Measurements from ENCODE around the gene MYPN.

MYPN gene

GRCh38 chr10:68087685-68088401 is 21.4 kb upstream of the MYPN start:
- Histone ChIP-seq H3K4me3 (ENCODE audit: low read depth, low read length) (no peak overlapping the region), H3K27me3 (no peaks in the 10 kb centered on the region), H3K9me3 (no peaks in the 10 kb centered on the region), H3K4me1 (peaks cover 3% of the 10 kb centered on the region; the same call in 1 of the 2 replicates), H3K36me3 (no peaks in the 10 kb centered on the region)
- no peak for DNase-seq
- TF ChIP-seq CTCF (IDR thresholded peaks at IDR 0.05; ENCODE audit: low read depth, low read length), result no peak

- Histone ChIP-seq H3K4me3 (ENCODE audit: low read depth, low read length) (no peak overlapping the region), H3K9me3 (no peaks in the 10 kb centered on the region), H3K27me3 (no peaks in the 10 kb centered on the region), H3K4me1 (no peaks in the 10 kb centered on the region; the same call in 1 of the 2 replicates), H3K36me3 (no peaks in the 10 kb centered on the region)
- no peak for TF ChIP-seq CTCF (IDR thresholded peaks at IDR 0.05; ENCODE audit: low read depth, low read length)
- DNase-seq, result no peak
Observed at GRCh38 chr10:68088740-68089139, 20.5 kb upstream of the MYPN start.

GRCh38 chr10:68090586-68090985 is 18.7 kb upstream of the MYPN start:
- Histone ChIP-seq H3K4me3 (ENCODE audit: low read depth, low read length) (no peak overlapping the region), H3K36me3 (no peaks in the 10 kb centered on the region), H3K4me1 (no peaks in the 10 kb centered on the region), H3K27me3 (no peaks in the 10 kb centered on the region), H3K9me3 (no peaks in the 10 kb centered on the region)
- DNase-seq, result no peak
- no peak for TF ChIP-seq CTCF (IDR thresholded peaks at IDR 0.05; ENCODE audit: low read depth, low read length)

GRCh38 chr10:68092512-68092911 is 16.8 kb upstream of the MYPN start:
- Histone ChIP-seq H3K4me1 (peaks cover 6% of the 10 kb centered on the region), H3K36me3 (no peaks in the 10 kb centered on the region), H3K27me3 (no peaks in the 10 kb centered on the region), H3K4me3 (ENCODE audit: low read depth, low read length) (no peak overlapping the region), H3K9me3 (no peaks in the 10 kb centered on the region)
- TF ChIP-seq CTCF (IDR thresholded peaks at IDR 0.05; ENCODE audit: low read depth, low read length), result no peak
- no peak for DNase-seq

GRCh38 chr10:68095153-68095552 is 14.1 kb upstream of the MYPN start:
- no peak for TF ChIP-seq CTCF (IDR thresholded peaks at IDR 0.05; ENCODE audit: low read depth, low read length)
- Histone ChIP-seq H3K27me3 (no peaks in the 10 kb centered on the region), H3K36me3 (no peaks in the 10 kb centered on the region), H3K4me1 (peaks cover 6% of the 10 kb centered on the region), H3K9me3 (no peaks in the 10 kb centered on the region), H3K4me3 (ENCODE audit: low read depth, low read length) (no peak overlapping the region)
- DNase-seq, result no peak

GRCh38 chr10:68096913-68097516 is 12.3 kb upstream of the MYPN start:
- Histone ChIP-seq H3K36me3 (no peaks in the 10 kb centered on the region), H3K4me1 (peaks cover 17% of the 10 kb centered on the region), H3K4me3 (ENCODE audit: low read depth, low read length) (no peak overlapping the region), H3K9me3 (no peaks in the 10 kb centered on the region), H3K27me3 (no peaks in the 10 kb centered on the region)
- no peak for TF ChIP-seq CTCF (IDR thresholded peaks at IDR 0.05; ENCODE audit: low read depth, low read length)
- peak; percentile 12 for DNase-seq
